Neural progenitor cell (in vitro differentiated cells): ENCODE measurements around the gene SSNA1. TPM values are rescaled to one million over a fixed set of nuclear protein-coding genes. Genes with fewer than 3 reads are reported as not detected.
A peak's percentile ranks its signal among the peaks of the same experiment; 100 is the strongest.

ENCODE experiments used
- DNase-seq: peaks from one replicate; pipeline ENCODE4 v3.0.0-alpha.2; 2016; ENCODE audit warnings: low spot score
- H2AFZ ChIP-seq: fragments of 200-600 bp; sonication (generic); replicated peaks from 2 replicates; pipeline ENCODE4 v1.6.1; 2016; ENCODE audit warnings: antibody characterized with exemption
- H3F3A ChIP-seq: fragments of 200-600 bp; sonication (generic); 2 replicates; pipeline ENCODE4 v1.6.1; 2016; ENCODE audit warnings: antibody characterized with exemption, low read depth
- H3K27ac ChIP-seq: fragments of 200-600 bp; sonication (generic); 2 replicates; pipeline ENCODE4 v1.5.1; 2016; ENCODE audit warnings: mild to moderate bottlenecking
- H3K27me3 ChIP-seq: fragments of 200-600 bp; sonication (generic); 2 replicates; pipeline ENCODE4 v1.6.1; 2016; ENCODE audit warnings: mild to moderate bottlenecking, moderate library complexity
- H3K36me3 ChIP-seq: fragments of 200-600 bp; sonication (generic); 2 replicates; pipeline ENCODE4 v1.5.1; 2016
- H3K4me1 ChIP-seq: fragments of 200-600 bp; sonication (generic); 2 replicates; pipeline ENCODE4 v1.6.1; 2016; ENCODE audit warnings: mixed run types
- H3K4me2 ChIP-seq: fragments of 200-600 bp; sonication (generic); 2 replicates; pipeline ENCODE4 v1.6.1; 2016
- H3K4me3 ChIP-seq: fragments of 200-600 bp; sonication (generic); 2 replicates; pipeline ENCODE4 v1.5.1; 2016
- H3K79me2 ChIP-seq: fragments of 200-600 bp; sonication (generic); 2 replicates; pipeline ENCODE4 v1.6.1; 2016; ENCODE audit warnings: low read depth
- H3K9ac ChIP-seq: fragments of 200-600 bp; sonication (generic); 2 replicates; pipeline ENCODE4 v1.6.1; 2016
- H3K9me3 ChIP-seq: fragments of 200-600 bp; sonication (generic); 2 replicates; pipeline ENCODE4 v1.5.1; 2016; ENCODE audit warnings: low read depth
- H4K20me1 ChIP-seq: fragments of 200-600 bp; sonication (generic); 2 replicates; pipeline ENCODE4 v1.6.1; 2016; ENCODE audit warnings: low read depth
- H3K27ac Mint-ChIP-seq: 3 replicates; pipeline ENCODE4 v1.8.0; 2021; ENCODE audit warnings: mixed read lengths
- H3K27me3 Mint-ChIP-seq: 2 replicates; pipeline ENCODE4 v1.8.0; 2022; ENCODE audit warnings: low read depth, mild to moderate bottlenecking, inconsistent platforms, moderate library complexity, mixed read lengths; ENCODE audit not compliant: insufficient read depth
- H3K36me3 Mint-ChIP-seq: 3 replicates; pipeline ENCODE4 v1.8.0; 2021; ENCODE audit warnings: mixed read lengths
- H3K4me1 Mint-ChIP-seq: 3 replicates; pipeline ENCODE4 v1.8.0; 2021; ENCODE audit warnings: mixed read lengths
- H3K4me3 Mint-ChIP-seq: 3 replicates; pipeline ENCODE4 v1.8.0; 2021; ENCODE audit warnings: mild to moderate bottlenecking, moderate library complexity, mixed read lengths
- H3K9me3 Mint-ChIP-seq: 3 replicates; pipeline ENCODE4 v1.8.0; 2020; ENCODE audit warnings: mixed read lengths
- CTCF ChIP-seq: fragments of 200-600 bp; sonication (generic); IDR thresholded peaks from 2 replicates; pipeline ENCODE4 v1.5.1; 2017; ENCODE audit warnings: antibody characterized with exemption, mild to moderate bottlenecking
- EZH2 ChIP-seq: fragments of 200-600 bp; sonication (generic); IDR thresholded peaks from 2 replicates; pipeline ENCODE4 v1.6.1; 2017; ENCODE audit warnings: antibody characterized with exemption, mild to moderate bottlenecking, moderate library complexity
- EZH2phosphoT487 ChIP-seq: fragments of 200-600 bp; sonication (generic); IDR thresholded peaks from 2 replicates; pipeline ENCODE4 v1.6.1; 2017; ENCODE audit warnings: antibody characterized with exemption
- total RNA-seq: library from RNA; depleted of rRNA; stranded (reverse); fragments of >200 nt; gene quantifications from 2 replicates; pipeline ENCODE4 v1.2.3, GENCODE V29; 2015; ENCODE audit warnings: low replicate concordance

SSNA1 gene
- total RNA-seq, 1 donor from 2014 or later: 27.9 TPM

- Histone ChIP-seq H3K4me2 (no peak overlapping the region), H3K27me3 (no peaks in the 10 kb centered on the region), H3F3A (peaks cover 8% of the 10 kb centered on the region), H4K20me1 (peaks cover 23% of the 10 kb centered on the region), H3K27ac (no peak overlapping the region), H3K36me3 (no peaks in the 10 kb centered on the region), H3K4me1 (peaks cover 8% of the 10 kb centered on the region), H3K4me3 (no peak overlapping the region), H3K9ac (no peak overlapping the region), H3K79me2 (peaks cover 6% of the 10 kb centered on the region), H2AFZ (no peak overlapping the region), H3K9me3 (no peaks in the 10 kb centered on the region)
- no peak for DNase-seq
- no peaks in the 10 kb centered on the region for H3K36me3 Mint-ChIP-seq
- peaks cover 2% of the 10 kb centered on the region for H3K27me3 Mint-ChIP-seq
- no peaks in the 10 kb centered on the region for H3K9me3 Mint-ChIP-seq
- peaks cover 6% of the 10 kb centered on the region for H3K4me1 Mint-ChIP-seq
- TF ChIP-seq EZH2phosphoT487 (no peak), CTCF (no peak), EZH2 (no peak)
- no peak overlapping the region for H3K27ac Mint-ChIP-seq
- no peak overlapping the region for H3K4me3 Mint-ChIP-seq
These were observed 45.7 kb downstream of the SSNA1 start for GRCh38 chr9:137234055-137234697.

GRCh38 chr9:137234758-137235423 lies 46.4 kb downstream of the SSNA1 start:
- peaks cover 8% of the 10 kb centered on the region for H3K4me1 ChIP-seq
- no peak overlapping the region for H3K27ac Mint-ChIP-seq

GRCh38 chr9:137235424-137236237 lies 47.2 kb downstream of the SSNA1 start:
- no peaks in the 10 kb centered on the region for H3K9me3 ChIP-seq
- peaks cover 15% of the 10 kb centered on the region for H3K79me2 ChIP-seq
- peaks cover 2% of the 10 kb centered on the region for H3K27me3 Mint-ChIP-seq
- peaks cover 27% of the 10 kb centered on the region for H4K20me1 ChIP-seq
- no peaks in the 10 kb centered on the region for H3K9me3 Mint-ChIP-seq
- H3K4me1 ChIP-seq: peaks cover 8% of the 10 kb centered on the region
- no peak for DNase-seq
- peaks cover 9% of the 10 kb centered on the region for H3K4me1 Mint-ChIP-seq
- TF ChIP-seq CTCF (no peak), EZH2phosphoT487 (no peak), EZH2 (no peak)
- no peak overlapping the region for H3K4me3 Mint-ChIP-seq
- no peak overlapping the region for H3K9ac ChIP-seq
- peaks cover 18% of the 10 kb centered on the region for H3F3A ChIP-seq
- no peaks in the 10 kb centered on the region for H3K27me3 ChIP-seq
- no peak overlapping the region for H3K4me3 ChIP-seq
- H3K27ac Mint-ChIP-seq: no peak overlapping the region
- H3K36me3 Mint-ChIP-seq: no peaks in the 10 kb centered on the region
- H3K4me2 ChIP-seq: peak overlapping the region; percentile 37
- no peaks in the 10 kb centered on the region for H3K36me3 ChIP-seq
- H3K27ac ChIP-seq: no peak overlapping the region
- H2AFZ ChIP-seq: no peak overlapping the region

More at GRCh38 chr9:137234758-137235423, 46.4 kb downstream of the SSNA1 start:
- no peaks in the 10 kb centered on the region for H3K9me3 ChIP-seq
- Mint-ChIP-seq H3K27me3 (peaks cover 2% of the 10 kb centered on the region), H3K36me3 (no peaks in the 10 kb centered on the region), H3K9me3 (no peaks in the 10 kb centered on the region), H3K4me3 (peak overlapping the region; percentile 63), H3K4me1 (peaks cover 9% of the 10 kb centered on the region)
- H2AFZ ChIP-seq: no peak overlapping the region
- no peak overlapping the region for H3K4me3 ChIP-seq
- H4K20me1 ChIP-seq: peaks cover 27% of the 10 kb centered on the region
- no peak overlapping the region for H3K27ac ChIP-seq
- TF ChIP-seq EZH2: no peak
- TF ChIP-seq EZH2phosphoT487: no peak
- no peak for TF ChIP-seq CTCF
- peaks cover 13% of the 10 kb centered on the region for H3K79me2 ChIP-seq
- H3K4me2 ChIP-seq: no peak overlapping the region
- peaks cover 11% of the 10 kb centered on the region for H3F3A ChIP-seq
- H3K9ac ChIP-seq: no peak overlapping the region
- H3K36me3 ChIP-seq: no peaks in the 10 kb centered on the region
- H3K27me3 ChIP-seq: no peaks in the 10 kb centered on the region
- DNase-seq: no peak
